Peyer's patch (tissue), 4 donors: Measurements from ENCODE around the gene SLC38A11. TPM values are rescaled to one million over a fixed set of nuclear protein-coding genes. Genes with fewer than 3 reads are reported as not detected.

Source experiments
- DNase-seq, 3 donors: peaks; one replicate each; pipeline ENCODE4 v3.0.0-alpha.2; 2017 to 2019
- H3K27ac ChIP-seq, 4 donors: fragments of 200-600 bp; sonication (generic); one replicate each; pipeline ENCODE4 v1.5.1; 2016 to 2019
- H3K27me3 ChIP-seq, 2 donors: fragments of 200-600 bp; sonication (generic); one replicate each; pipeline ENCODE4 v1.5.1; 2019
- H3K36me3 ChIP-seq, 3 donors: fragments of 200-600 bp; sonication (generic); one replicate each; pipeline ENCODE4 v1.5.1; 2016 to 2019
- H3K4me1 ChIP-seq, 4 donors: fragments of 200-600 bp; sonication (generic); one replicate each; pipeline ENCODE4 v1.5.1; 2016 to 2019
- H3K4me3 ChIP-seq, 4 donors: fragments of 200-600 bp; sonication (generic); 1 replicate in 3 of 4; 2 replicates in 1 of 4; pipeline ENCODE4 v1.5.1; 2016 to 2019; ENCODE audit warnings: mild to moderate bottlenecking in 1 of 4
- H3K9me3 ChIP-seq, 4 donors: fragments of 200-600 bp; sonication (generic); one replicate each; pipeline ENCODE4 v1.5.1; 2016 to 2019; ENCODE audit warnings: mild to moderate bottlenecking in 1 of 4
- POLR2A ChIP-seq, 2 donors: fragments of 450-650 bp; IDR thresholded peaks; one replicate each; pipeline ENCODE4 v1.5.1; 2017; ENCODE audit warnings: antibody characterized with exemption in 2 of 2, mild to moderate bottlenecking in 2 of 2, moderate library complexity in 2 of 2
- total RNA-seq, 4 donors: library from RNA; depleted of rRNA; stranded (reverse); fragments of >200 nt; gene quantifications; one replicate each; pipeline ENCODE4 v1.1.0, GENCODE V29; 2016
- TF ChIP-seq, protein P1 (sequence below), 6 experiments: fragments of 450-650 bp in 4 of 6; fragments of 200-600 bp in 2 of 6; sonication (generic) in 1 of 6; IDR thresholded peaks; one replicate each; pipeline ENCODE4 v1.5.1; 2017 to 2019; ENCODE audit warnings: antibody characterized with exemption in 6 of 6, mild to moderate bottlenecking in 3 of 6, moderate library complexity in 1 of 6

Gene SLC38A11
- total RNA-seq, 4 donors from 2014 or later: 3.2 to 13.1 (median 7.0) TPM; not detected in 1

DNA sequence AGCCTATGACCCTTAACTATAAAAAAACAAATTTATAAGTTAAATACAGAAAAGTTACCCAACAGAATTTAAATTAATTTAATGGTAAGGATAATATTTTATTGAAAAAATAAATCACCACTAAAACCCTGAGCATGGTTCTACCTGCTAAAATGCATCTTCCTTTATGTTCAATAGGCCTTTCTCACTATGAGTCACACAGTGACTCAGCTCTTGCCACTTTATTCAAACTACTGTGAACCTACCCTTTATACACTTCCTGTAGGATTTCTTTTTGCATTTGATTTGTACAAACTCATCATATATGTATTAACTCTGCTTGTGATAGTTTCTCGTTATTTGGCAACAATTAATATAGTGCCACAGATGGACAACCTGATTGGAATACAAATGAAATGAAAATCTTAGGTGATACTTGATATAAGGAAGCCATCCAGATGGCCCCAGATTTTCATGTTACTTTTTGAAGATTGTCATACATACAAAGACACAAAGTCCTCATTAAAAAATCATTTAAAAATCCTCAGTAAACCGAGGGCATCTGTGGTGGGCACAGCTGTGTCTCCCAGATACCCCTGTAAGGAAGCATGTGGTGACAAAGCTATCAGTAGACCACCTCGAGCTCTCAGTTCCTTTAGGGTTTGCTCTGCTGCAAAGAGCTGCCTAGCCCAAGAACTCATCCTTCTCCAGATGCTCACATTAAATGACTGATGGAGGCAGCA is 58.5 kb downstream of the SLC38A11 start:
- Histone ChIP-seq H3K4me1 (peaks cover 0 to 3% (median 0%) of the 10 kb centered on the region in 4 donors), H3K27me3 (no peaks in the 10 kb centered on the region), H3K36me3 (no peaks in the 10 kb centered on the region), H3K4me3 (no peak overlapping the region), H3K27ac (no peak overlapping the region), H3K9me3 (no peaks in the 10 kb centered on the region)
- peak in 1 of 3 donors; percentile 53 for DNase-seq
- no peak for TF ChIP-seq POLR2A (IDR thresholded peaks at IDR 0.05)
- TF ChIP-seq, protein P1, sequence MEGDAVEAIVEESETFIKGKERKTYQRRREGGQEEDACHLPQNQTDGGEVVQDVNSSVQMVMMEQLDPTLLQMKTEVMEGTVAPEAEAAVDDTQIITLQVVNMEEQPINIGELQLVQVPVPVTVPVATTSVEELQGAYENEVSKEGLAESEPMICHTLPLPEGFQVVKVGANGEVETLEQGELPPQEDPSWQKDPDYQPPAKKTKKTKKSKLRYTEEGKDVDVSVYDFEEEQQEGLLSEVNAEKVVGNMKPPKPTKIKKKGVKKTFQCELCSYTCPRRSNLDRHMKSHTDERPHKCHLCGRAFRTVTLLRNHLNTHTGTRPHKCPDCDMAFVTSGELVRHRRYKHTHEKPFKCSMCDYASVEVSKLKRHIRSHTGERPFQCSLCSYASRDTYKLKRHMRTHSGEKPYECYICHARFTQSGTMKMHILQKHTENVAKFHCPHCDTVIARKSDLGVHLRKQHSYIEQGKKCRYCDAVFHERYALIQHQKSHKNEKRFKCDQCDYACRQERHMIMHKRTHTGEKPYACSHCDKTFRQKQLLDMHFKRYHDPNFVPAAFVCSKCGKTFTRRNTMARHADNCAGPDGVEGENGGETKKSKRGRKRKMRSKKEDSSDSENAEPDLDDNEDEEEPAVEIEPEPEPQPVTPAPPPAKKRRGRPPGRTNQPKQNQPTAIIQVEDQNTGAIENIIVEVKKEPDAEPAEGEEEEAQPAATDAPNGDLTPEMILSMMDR (IDR thresholded peaks at IDR 0.05): no peak

DNA sequence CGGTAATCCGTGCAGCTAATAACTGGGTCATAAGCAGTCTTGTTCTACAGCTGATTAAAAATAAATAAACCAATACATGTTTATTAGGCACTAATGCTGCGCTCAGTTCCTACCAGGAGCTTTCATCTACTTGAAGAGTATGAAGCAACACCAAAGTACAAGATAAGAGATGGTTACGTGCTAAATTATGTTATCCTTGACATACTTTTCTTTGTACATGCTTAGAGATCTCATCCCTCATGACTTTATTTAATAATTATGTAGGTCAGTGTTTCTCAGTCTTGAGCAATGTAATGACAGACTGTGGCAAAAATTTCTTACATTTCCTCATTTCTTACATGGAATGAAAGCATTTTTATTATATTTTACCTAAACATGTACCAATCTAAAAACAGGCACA is 59.1 kb downstream of the SLC38A11 start:
- no peaks in the 10 kb centered on the region for H3K36me3 ChIP-seq
- no peak for TF ChIP-seq POLR2A (IDR thresholded peaks at IDR 0.05)
- TF ChIP-seq, protein P1 (IDR thresholded peaks at IDR 0.05): no peak
- H3K4me1 ChIP-seq: peaks cover 0 to 3% (median 0%) of the 10 kb centered on the region in 4 donors
- no peaks in the 10 kb centered on the region for H3K9me3 ChIP-seq
- no peak for DNase-seq
- H3K4me3 ChIP-seq: no peak overlapping the region
- no peak overlapping the region for H3K27ac ChIP-seq
- H3K27me3 ChIP-seq: no peaks in the 10 kb centered on the region

DNA sequence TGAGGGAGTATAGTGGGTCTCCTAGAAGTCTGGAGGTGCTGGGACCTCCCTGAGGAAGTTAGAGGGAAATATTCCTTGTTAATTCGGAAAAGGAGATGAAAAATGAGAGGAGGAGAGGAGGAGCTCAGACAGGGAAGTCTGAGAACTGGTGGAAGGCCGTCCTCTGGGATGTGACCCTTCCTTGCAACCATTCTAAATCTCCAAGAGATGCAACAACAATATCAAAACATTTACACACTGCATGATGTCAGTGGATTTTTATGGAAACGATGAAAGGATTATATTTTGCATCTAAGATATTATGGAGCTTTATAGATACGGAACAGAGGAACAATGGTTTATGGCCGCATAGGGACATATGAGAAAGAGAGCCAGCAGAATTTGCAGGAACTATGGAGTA is 63.9 kb downstream of the SLC38A11 start:
- Histone ChIP-seq H3K9me3 (no peaks in the 10 kb centered on the region), H3K27ac (no peak overlapping the region)
- TF ChIP-seq, protein P1 (IDR thresholded peaks at IDR 0.05): no peak
- TF ChIP-seq POLR2A (IDR thresholded peaks at IDR 0.05): no peak

DNA sequence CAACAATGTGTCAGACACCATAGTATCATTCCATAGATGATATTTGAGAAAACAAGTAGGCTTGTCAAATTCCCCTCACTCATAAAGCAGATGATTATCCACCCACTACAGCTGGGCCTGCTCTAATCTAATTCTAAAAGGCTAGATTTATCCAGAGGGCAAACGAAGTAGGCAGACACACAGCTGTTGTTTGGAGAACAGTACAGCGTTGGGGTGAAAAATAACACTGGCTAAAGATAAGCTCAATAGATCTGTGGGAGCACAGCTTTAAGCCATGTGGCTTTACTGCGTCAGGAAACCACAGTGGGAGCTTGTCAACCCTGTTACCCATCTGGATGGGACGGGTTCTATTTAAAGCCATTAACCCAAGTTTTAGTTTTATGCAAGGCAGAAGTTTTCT is 64.8 kb downstream of the SLC38A11 start:
- TF ChIP-seq, protein P1 (IDR thresholded peaks at IDR 0.05): no peak
- TF ChIP-seq POLR2A (IDR thresholded peaks at IDR 0.05): no peak
- Histone ChIP-seq H3K9me3 (no peaks in the 10 kb centered on the region), H3K27me3 (no peaks in the 10 kb centered on the region), H3K27ac (no peak overlapping the region), H3K4me3 (no peak overlapping the region), H3K36me3 (no peaks in the 10 kb centered on the region), H3K4me1 (peaks cover 0 to 5% (median 0%) of the 10 kb centered on the region in 4 donors)
- no peak for DNase-seq

More for the DNA sequence above, 63.9 kb downstream of the SLC38A11 start:
- peaks cover 0 to 5% (median 0%) of the 10 kb centered on the region in 4 donors for H3K4me1 ChIP-seq
- H3K27me3 ChIP-seq: no peaks in the 10 kb centered on the region
- H3K4me3 ChIP-seq: no peak overlapping the region
- no peaks in the 10 kb centered on the region for H3K36me3 ChIP-seq
- no peak for DNase-seq

DNA sequence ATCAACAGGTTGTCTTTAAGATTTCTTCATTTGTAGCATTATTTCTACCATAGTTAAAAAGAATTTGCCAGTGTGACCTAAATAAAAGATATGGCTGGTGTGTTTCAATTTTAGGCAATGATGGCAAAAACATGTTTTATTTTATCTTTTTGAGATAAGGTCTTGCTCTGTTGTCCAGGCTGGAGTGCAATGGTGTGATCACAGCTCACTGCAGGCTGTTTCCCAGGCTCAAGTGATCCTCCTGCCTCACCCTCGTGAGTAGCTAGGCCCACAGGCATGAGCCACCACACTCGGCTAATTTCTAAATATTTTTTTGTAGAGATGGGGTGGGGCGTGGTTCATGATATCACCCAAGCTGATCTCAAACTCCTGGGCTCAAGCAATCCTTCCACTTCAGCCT is 66.7 kb downstream of the SLC38A11 start:
- H3K4me3 ChIP-seq: no peak overlapping the region
- no peak for TF ChIP-seq POLR2A (IDR thresholded peaks at IDR 0.05)
- TF ChIP-seq, protein P1 (IDR thresholded peaks at IDR 0.05): no peak
- H3K36me3 ChIP-seq: no peaks in the 10 kb centered on the region
- H3K27me3 ChIP-seq: no peaks in the 10 kb centered on the region
- no peaks in the 10 kb centered on the region for H3K9me3 ChIP-seq
- H3K4me1 ChIP-seq: peaks cover 0 to 5% (median 0%) of the 10 kb centered on the region in 4 donors
- H3K27ac ChIP-seq: no peak overlapping the region
- no peak for DNase-seq
